Loucy (cell line): ENCODE measurements around the gene FBXO47.

Experiments used
- H2AFZ ChIP-seq: fragments of 200-600 bp; sonication (generic); 2 replicates; pipeline ENCODE4 v1.6.0; 2016; ENCODE audit warnings: antibody characterized with exemption, mild to moderate bottlenecking, low read length, moderate library complexity
- H3F3A ChIP-seq: fragments of 200-600 bp; 2 replicates; pipeline ENCODE4 v1.6.0; 2016; ENCODE audit warnings: antibody characterized with exemption, low read depth, mild to moderate bottlenecking
- H3K27me3 ChIP-seq: fragments of 200-600 bp; sonication (generic); 2 replicates; pipeline ENCODE4 v1.6.1; 2014; ENCODE audit warnings: low read length, mild to moderate bottlenecking; ENCODE audit not compliant: insufficient read depth, poor library complexity, severe bottlenecking
- H3K36me3 ChIP-seq: fragments of 200-600 bp; sonication (generic); 2 replicates; pipeline ENCODE4 v1.6.1; 2016; ENCODE audit warnings: low read length; ENCODE audit not compliant: insufficient read depth
- H3K4me1 ChIP-seq: fragments of 200-600 bp; sonication (generic); 2 replicates; pipeline ENCODE4 v1.5.1; 2014; ENCODE audit warnings: low read length, mild to moderate bottlenecking; ENCODE audit not compliant: insufficient read depth, poor library complexity, severe bottlenecking
- H3K4me2 ChIP-seq: fragments of 200-600 bp; sonication (generic); 2 replicates; pipeline ENCODE4 v1.6.0; 2014; ENCODE audit warnings: antibody characterized with exemption, low read length, low read depth, mild to moderate bottlenecking; ENCODE audit not compliant: poor library complexity, severe bottlenecking
- H3K4me3 ChIP-seq: fragments of 200-600 bp; sonication (generic); 2 replicates; pipeline ENCODE4 v1.5.1; 2014; ENCODE audit warnings: low read length, mild to moderate bottlenecking, mixed read lengths; ENCODE audit not compliant: poor library complexity, severe bottlenecking
- H3K79me2 ChIP-seq: fragments of 200-600 bp; sonication (generic); 2 replicates; pipeline ENCODE4 v1.6.1; 2014; ENCODE audit warnings: low read length; ENCODE audit not compliant: insufficient read depth
- H3K9ac ChIP-seq: fragments of 200-600 bp; sonication (generic); 2 replicates; pipeline ENCODE4 v1.6.0; 2014; ENCODE audit warnings: mild to moderate bottlenecking, low read depth, low read length, moderate library complexity; ENCODE audit not compliant: poor library complexity, severe bottlenecking
- H3K9me2 ChIP-seq: fragments of 200-600 bp; sonication (generic); replicated peaks from 2 replicates; pipeline ENCODE4 v1.6.1; 2016; ENCODE audit warnings: low read depth, low read length, mixed read lengths
- H3K9me3 ChIP-seq: fragments of 200-600 bp; sonication (generic); 2 replicates; pipeline ENCODE4 v1.6.1; 2014; ENCODE audit warnings: mild to moderate bottlenecking, antibody characterized with exemption, low read length, low read depth; ENCODE audit not compliant: insufficient read depth
- H4K20me1 ChIP-seq: fragments of 200-600 bp; sonication (generic); 2 replicates; pipeline ENCODE4 v1.6.0; 2014; ENCODE audit warnings: antibody characterized with exemption, low read length, mild to moderate bottlenecking; ENCODE audit not compliant: insufficient read depth, poor library complexity, severe bottlenecking
- CTCF ChIP-seq: fragments of 200-600 bp; sonication (generic); conservative IDR thresholded peaks from 2 replicates; pipeline ENCODE4 v1.5.1; 2014; ENCODE audit warnings: mild to moderate bottlenecking, antibody characterized with exemption, low read length
- EZH2phosphoT487 ChIP-seq: fragments of 200-600 bp; IDR thresholded peaks from 2 replicates; pipeline ENCODE4 v1.6.1; 2018; ENCODE audit warnings: antibody characterized with exemption, mild to moderate bottlenecking, moderate library complexity, borderline replicate concordance

FBXO47 gene

DNA sequence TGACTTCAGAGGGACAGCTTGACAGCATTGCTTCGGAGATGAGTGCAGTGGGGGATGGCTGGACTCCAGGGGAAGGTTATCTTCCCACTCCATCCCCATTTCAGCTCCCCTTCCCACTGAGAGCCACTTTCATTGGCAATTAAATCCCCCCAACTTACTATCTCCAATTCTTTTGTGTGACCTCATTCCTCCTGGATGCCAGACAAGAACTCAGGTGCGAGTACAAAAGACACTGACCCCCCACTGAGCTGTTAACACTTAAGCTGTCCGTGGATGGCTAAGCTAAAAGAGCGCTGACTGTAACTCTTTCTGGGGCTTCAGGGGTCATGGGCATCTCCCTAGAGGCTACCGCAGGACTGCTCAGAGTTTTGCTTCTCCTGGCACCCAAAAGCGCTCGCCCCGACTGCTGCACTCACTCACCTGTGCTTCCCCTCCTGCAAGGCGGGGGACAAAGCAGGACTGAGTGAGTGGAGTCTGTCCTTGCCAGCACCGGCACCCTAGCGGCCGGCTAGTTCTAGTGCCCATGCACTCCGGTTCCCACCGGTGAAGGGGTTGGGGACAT, 44.8 kb upstream of the FBXO47 start:
- no peaks in the 10 kb centered on the region for H3K9me3 ChIP-seq
- no peak overlapping the region for H3K4me3 ChIP-seq
- no peaks in the 10 kb centered on the region for H3K27me3 ChIP-seq
- peaks cover 7% of the 10 kb centered on the region for H3K4me1 ChIP-seq
- no peak for TF ChIP-seq EZH2phosphoT487
- TF ChIP-seq CTCF, result no peak
- H3K36me3 ChIP-seq, result no peaks in the 10 kb centered on the region
- H3F3A ChIP-seq, result no peaks in the 10 kb centered on the region
- no peaks in the 10 kb centered on the region for H4K20me1 ChIP-seq
- H3K9me2 ChIP-seq, result no peaks in the 10 kb centered on the region
- H3K9ac ChIP-seq, result no peak overlapping the region
- H3K79me2 ChIP-seq, result no peaks in the 10 kb centered on the region
- H3K4me2 ChIP-seq, result no peak overlapping the region
- no peak overlapping the region for H2AFZ ChIP-seq

DNA sequence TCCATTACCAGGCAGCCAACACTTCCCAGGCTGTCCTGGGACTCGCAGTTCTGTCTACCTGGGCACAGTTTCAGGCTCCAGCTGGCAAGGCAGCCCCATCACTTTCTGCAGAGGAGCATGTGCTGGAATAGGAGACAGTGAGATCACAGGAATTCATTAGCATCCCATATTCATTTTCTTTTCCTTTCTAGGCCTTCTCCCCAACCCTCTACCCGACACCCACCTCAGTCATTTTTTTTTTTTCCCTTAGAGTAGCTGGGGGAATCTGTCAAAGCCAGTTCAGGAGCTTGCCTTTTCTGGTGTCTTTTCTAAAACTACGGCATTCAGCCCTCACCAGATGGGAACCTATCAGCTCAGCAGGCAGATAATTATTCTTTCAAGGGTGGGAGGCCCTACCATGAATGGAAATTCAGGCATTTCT, 42.4 kb upstream of the FBXO47 start:
- no peak overlapping the region for H3K4me3 ChIP-seq
- no peaks in the 10 kb centered on the region for H3K79me2 ChIP-seq
- no peak overlapping the region for H2AFZ ChIP-seq
- H3K27me3 ChIP-seq, result no peaks in the 10 kb centered on the region
- no peak overlapping the region for H3K4me2 ChIP-seq
- H3K9me3 ChIP-seq, result no peaks in the 10 kb centered on the region
- H3K9me2 ChIP-seq, result no peaks in the 10 kb centered on the region
- H3K9ac ChIP-seq, result no peak overlapping the region
- H3F3A ChIP-seq, result no peaks in the 10 kb centered on the region
- TF ChIP-seq EZH2phosphoT487, result no peak
- no peak for TF ChIP-seq CTCF
- no peaks in the 10 kb centered on the region for H3K36me3 ChIP-seq
- H3K4me1 ChIP-seq, result no peaks in the 10 kb centered on the region
- H4K20me1 ChIP-seq, result no peaks in the 10 kb centered on the region

DNA sequence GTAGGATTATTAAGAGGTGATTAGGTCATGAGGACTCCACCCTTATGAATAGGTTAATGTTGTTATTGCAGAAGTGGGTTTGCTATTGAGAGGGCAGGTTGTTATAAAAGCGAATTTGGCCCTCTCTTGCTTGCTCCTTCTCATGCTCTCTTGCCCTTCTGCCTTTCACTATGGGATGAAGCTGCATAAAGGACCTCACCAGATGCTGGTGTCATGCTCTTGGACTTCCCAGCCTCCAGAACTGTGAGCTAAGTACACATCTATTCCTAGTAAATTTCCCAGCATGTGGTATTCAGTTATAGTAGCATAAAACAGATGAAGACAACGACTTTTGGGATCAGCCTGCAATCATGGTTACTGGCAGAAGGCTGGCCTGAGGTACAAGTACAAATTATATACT, 41.4 kb upstream of the FBXO47 start:
- no peaks in the 10 kb centered on the region for H3K27me3 ChIP-seq
- no peak for TF ChIP-seq EZH2phosphoT487
- TF ChIP-seq CTCF, result no peak

More for the DNA sequence above, 41.4 kb upstream of the FBXO47 start:
- Histone ChIP-seq H4K20me1 (no peaks in the 10 kb centered on the region), H3K79me2 (no peaks in the 10 kb centered on the region), H3F3A (no peaks in the 10 kb centered on the region), H3K4me1 (peaks cover 7% of the 10 kb centered on the region), H3K9ac (no peak overlapping the region), H3K9me2 (no peaks in the 10 kb centered on the region), H3K9me3 (no peaks in the 10 kb centered on the region), H3K4me3 (no peak overlapping the region), H3K4me2 (no peak overlapping the region), H2AFZ (no peak overlapping the region), H3K36me3 (no peaks in the 10 kb centered on the region)
